ENCODE results near the gene PTPRD.

GRCh38 chr9:8653111-8653510, 1959.7 kb downstream of the PTPRD start:
- TF ChIP-seq CTCF (conservative IDR thresholded peaks at IDR 0.05 in 1 of 2, IDR thresholded peaks at IDR 0.05 in 1 of 2; ENCODE audit: low read depth in 1 of 2, low read length in 2 of 2) (no peak), EZH2 (IDR thresholded peaks at IDR 0.05; ENCODE audit: low read length, missing control alignments) (no peak)

All from fibroblast of lung (primary cell).